Endothelial cell of umbilical vein (primary cell): ENCODE data around the gene GMEB2. TPM values are rescaled to one million over a fixed set of nuclear protein-coding genes. Genes with fewer than 3 reads are reported as not detected.

Experiments
- BruUV-seq: library from RNA; stranded (reverse); fragments of 400-500 nt; replicated peaks from 2 replicates; lab custom pipeline; 2021; lab: Mats Ljungman, UMichigan
- CTCF ChIA-PET: fragments of 300-600, 350-600 bp; sonication (Branson Sonifier 250); formaldehyde crosslinking; loops from one replicate; lab custom pipeline; 2021; ENCODE audit warnings: antibody characterized with exemption, inconsistent platforms; lab: Charles Lee
- POLR2A ChIA-PET: fragments of 300-600, 350-600 bp; sonication (Branson Sonifier 250); formaldehyde crosslinking; loops from one replicate; lab custom pipeline; 2021; ENCODE audit warnings: antibody characterized with exemption, inconsistent platforms; lab: Charles Lee
- DNase-seq: peaks from one replicate; pipeline ENCODE4 v3.0.0-alpha.2; 2011; ENCODE audit warnings: low read depth, low spot score
- FAIRE-seq: peaks from 2 replicates; lab custom pipeline; 2011; peaks lifted over from hg19 to GRCh38; lab: Jason Lieb, UNC
- H2AFZ ChIP-seq: 2 replicates; pipeline ENCODE4 v1.6.0; 2012; ENCODE audit warnings: low read depth, low read length, control low read depth, inconsistent platforms
- H3K27ac ChIP-seq: 2 replicates; pipeline ENCODE4 v1.5.1; 2011; ENCODE audit warnings: low read depth, mild to moderate bottlenecking, control low read depth, low read length, moderate library complexity; ENCODE audit not compliant: insufficient read depth
- H3K27me3 ChIP-seq, 2 experiments: 2 replicates each; pipeline versions ENCODE4 v1.6.0 to v1.6.1; 2011; ENCODE audit warnings: low read length in 2 of 2, mixed read lengths in 1 of 2; ENCODE audit not compliant: control insufficient read depth in 2 of 2, insufficient read depth in 2 of 2
- H3K36me3 ChIP-seq, 2 experiments: 2 replicates in 1 of 2; 3 replicates in 1 of 2; pipeline ENCODE4 v1.5.1; 2011; ENCODE audit warnings: low read length in 2 of 2, mild to moderate bottlenecking in 1 of 2, moderate library complexity in 1 of 2; ENCODE audit not compliant: control insufficient read depth in 2 of 2, insufficient read depth in 2 of 2; ENCODE audit errors: extremely low read depth in 1 of 2
- H3K4me1 ChIP-seq: 3 replicates; pipeline ENCODE4 v1.5.1; 2011; ENCODE audit warnings: mild to moderate bottlenecking, low read length; ENCODE audit not compliant: control insufficient read depth, insufficient read depth; ENCODE audit errors: extremely low read depth
- H3K4me2 ChIP-seq: 2 replicates; pipeline ENCODE4 v1.6.1; 2011; ENCODE audit warnings: low read length, control low read depth, mixed read lengths; ENCODE audit not compliant: insufficient read depth
- H3K4me3 ChIP-seq, 3 experiments: fragments of 200-600 bp in 1 of 3; sonication (generic), shearing (Covaris generic) in 1 of 3; replicated peaks in 1 of 3; 2 replicates each; pipeline ENCODE4 v1.5.1; 2011 to 2016; ENCODE audit warnings: control low read depth in 3 of 3, low read length in 3 of 3, mild to moderate bottlenecking in 2 of 3, inconsistent platforms in 1 of 3, low read depth in 1 of 3, moderate library complexity in 1 of 3; ENCODE audit not compliant: insufficient read depth in 1 of 3
- H3K79me2 ChIP-seq: 2 replicates; pipeline ENCODE4 v1.6.0; 2012; ENCODE audit warnings: low read length, inconsistent platforms; ENCODE audit not compliant: control insufficient read depth, insufficient read depth
- H3K9ac ChIP-seq: replicated peaks from 2 replicates; pipeline ENCODE3; 2011; ENCODE audit warnings: low read length, control low read depth; ENCODE audit not compliant: insufficient read depth; ENCODE audit errors: extremely low read depth
- H3K9me1 ChIP-seq: replicated peaks from 3 replicates; pipeline ENCODE4 v1.6.0; 2011; ENCODE audit warnings: mild to moderate bottlenecking, low read length; ENCODE audit not compliant: control insufficient read depth, insufficient read depth; ENCODE audit errors: extremely low read depth
- H3K9me3 ChIP-seq: replicated peaks from 2 replicates; pipeline ENCODE4 v1.5.1; 2012; ENCODE audit warnings: low read length, inconsistent platforms; ENCODE audit not compliant: control insufficient read depth, insufficient read depth
- H4K20me1 ChIP-seq: replicated peaks from 2 replicates; pipeline ENCODE3; 2011; ENCODE audit warnings: mild to moderate bottlenecking, low read length; ENCODE audit not compliant: control insufficient read depth, insufficient read depth; ENCODE audit errors: extremely low read depth
- EZH2 ChIP-seq: IDR thresholded peaks from 2 replicates; pipeline ENCODE4 v1.6.1; 2012; ENCODE audit warnings: borderline replicate concordance, low read depth, mild to moderate bottlenecking, moderate library complexity, low read length, inconsistent platforms; ENCODE audit not compliant: severe bottlenecking
- FOS ChIP-seq: IDR thresholded peaks from 2 replicates; pipeline ENCODE4 v1.6.1; 2011; ENCODE audit warnings: mild to moderate bottlenecking, low read length, moderate library complexity, borderline replicate concordance; ENCODE audit not compliant: insufficient read depth
- GATA2 ChIP-seq: IDR thresholded peaks from 2 replicates; pipeline ENCODE4 v1.7.0; 2011; ENCODE audit warnings: low read depth, mild to moderate bottlenecking, moderate library complexity, mixed read lengths, low read length; ENCODE audit not compliant: insufficient read length, insufficient read depth
- JUN ChIP-seq: IDR thresholded peaks from 2 replicates; pipeline ENCODE4 v1.6.1; 2011; ENCODE audit warnings: borderline replicate concordance, low read depth; ENCODE audit not compliant: insufficient read length, insufficient read depth
- MAX ChIP-seq: IDR thresholded peaks from 2 replicates; pipeline ENCODE4 v1.6.1; 2011; ENCODE audit not compliant: insufficient read depth, insufficient read length
- MYC ChIP-seq: IDR thresholded peaks from one replicate; pipeline ENCODE4 v1.6.1; 2011; ENCODE audit warnings: mild to moderate bottlenecking, low read depth, low read length
- POLR2A ChIP-seq: IDR thresholded peaks from 2 replicates; pipeline ENCODE4 v1.6.1; 2012; ENCODE audit warnings: low read depth, mild to moderate bottlenecking, control low read depth, low read length
- POLR2AphosphoS5 ChIP-seq: IDR thresholded peaks from 2 replicates; pipeline ENCODE4 v1.6.1; 2012; ENCODE audit warnings: low read depth, mild to moderate bottlenecking, control low read depth, low read length, moderate library complexity; ENCODE audit not compliant: insufficient read depth
- dilution Hi-C: fragments of 300-500 bp; cut with MboI; formaldehyde crosslinking; loops from one replicate; pipeline ENCODE4 v1.15.0; 2019; ENCODE audit warnings: low sequenced_read_pairs; ENCODE audit not compliant: extremely low pct_ligation_motif_present
- intact Hi-C: fragments of 100-400 bp; cut with micrococcal nuclease; formaldehyde crosslinking; loops from one replicate; pipeline ENCODE4 v1.10.0; 2022
- polyA plus RNA-seq, 4 experiments: library from polyadenylated mRNA; depleted of rRNA in 3 of 4; stranded (reverse) in 3 of 4; unstranded in 1 of 4; fragments of >200 nt; gene quantifications; 2 replicates each; pipeline versions ENCODE4 v1.2.1 to v1.2.3, GENCODE V29; 2011 to 2012; ENCODE audit warnings: missing spikeins in 1 of 4
- total RNA-seq: library from RNA; stranded (reverse); gene quantifications from 2 replicates; pipeline ENCODE4 v1.2.3, GENCODE V29; 2021
- TF ChIP-seq, protein P1 (sequence below), 2 donors: IDR thresholded peaks; 1 replicate in 1 of 2; 2 replicates in 1 of 2; pipeline ENCODE4 v1.5.1; 2011; ENCODE audit warnings: low read length in 2 of 2, mild to moderate bottlenecking in 2 of 2, moderate library complexity in 2 of 2, control low read depth in 1 of 2, inconsistent platforms in 1 of 2, low read depth in 1 of 2; ENCODE audit not compliant: insufficient read depth in 1 of 2; ENCODE audit errors: extremely low read depth in 1 of 2

Gene GMEB2
- total and polyA plus RNA-seq, 2 donors (not counting 3 experiments of a cell fraction or from before 2014, with no cell fraction given) = 12.7 to 14.1 TPM

GRCh38 chr20:63553933-63554290 lies 73.0 kb downstream of the GMEB2 start, which contains the start of gene FNDC11:
Gene FNDC11, plus strand, starts transcription at chr20:63554159. Its CDS starts 1,505 bp downstream, at chr20:63555664.
- CTCF ChIA-PET = no interaction called here
- no peak within 1 kb of the TSS for H3K27ac ChIP-seq
- peak within 1 kb of the TSS; percentile 94 for H2AFZ ChIP-seq
- TF ChIP-seq MYC = no peak
- no peak for TF ChIP-seq MAX
- TF ChIP-seq POLR2A = no peak
- TF ChIP-seq POLR2AphosphoS5 = no peak
- TF ChIP-seq FOS = no peak
- TF ChIP-seq, protein P1, sequence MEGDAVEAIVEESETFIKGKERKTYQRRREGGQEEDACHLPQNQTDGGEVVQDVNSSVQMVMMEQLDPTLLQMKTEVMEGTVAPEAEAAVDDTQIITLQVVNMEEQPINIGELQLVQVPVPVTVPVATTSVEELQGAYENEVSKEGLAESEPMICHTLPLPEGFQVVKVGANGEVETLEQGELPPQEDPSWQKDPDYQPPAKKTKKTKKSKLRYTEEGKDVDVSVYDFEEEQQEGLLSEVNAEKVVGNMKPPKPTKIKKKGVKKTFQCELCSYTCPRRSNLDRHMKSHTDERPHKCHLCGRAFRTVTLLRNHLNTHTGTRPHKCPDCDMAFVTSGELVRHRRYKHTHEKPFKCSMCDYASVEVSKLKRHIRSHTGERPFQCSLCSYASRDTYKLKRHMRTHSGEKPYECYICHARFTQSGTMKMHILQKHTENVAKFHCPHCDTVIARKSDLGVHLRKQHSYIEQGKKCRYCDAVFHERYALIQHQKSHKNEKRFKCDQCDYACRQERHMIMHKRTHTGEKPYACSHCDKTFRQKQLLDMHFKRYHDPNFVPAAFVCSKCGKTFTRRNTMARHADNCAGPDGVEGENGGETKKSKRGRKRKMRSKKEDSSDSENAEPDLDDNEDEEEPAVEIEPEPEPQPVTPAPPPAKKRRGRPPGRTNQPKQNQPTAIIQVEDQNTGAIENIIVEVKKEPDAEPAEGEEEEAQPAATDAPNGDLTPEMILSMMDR (IDR thresholded peaks at IDR 0.05; ENCODE audit: extremely low read depth in 1 of 2, insufficient read depth in 1 of 2, low read depth in 1 of 2, low read length in 2 of 2) = no peak
- TF ChIP-seq JUN = no peak
- no peak for TF ChIP-seq GATA2
- no peak for TF ChIP-seq EZH2
- no peaks in the 10 kb centered on the region for H3K79me2 ChIP-seq
- no TSS peak for BruUV-seq
- POLR2A ChIA-PET = no interaction called here
- intact Hi-C loops (loop anchor here (1.0 kb wide), 1 partner anchor 73 kb away; the partner anchor contains the start of gene GMEB2), dilution Hi-C loops (no loop called here)
- DNase-seq (no peak), FAIRE-seq (peak; percentile 8)
- H3K27me3 ChIP-seq = no peaks in the 10 kb centered on the region
- no peaks in the 10 kb centered on the region for H3K9me1 ChIP-seq
- no peaks in the 10 kb centered on the region for H3K36me3 ChIP-seq
- no peaks in the 10 kb centered on the region for H3K4me1 ChIP-seq
- H3K4me3 ChIP-seq = peak within 1 kb of the TSS; percentile 56 to 91 (median 72)
- H4K20me1 ChIP-seq = no peaks in the 10 kb centered on the region
- H3K9me3 ChIP-seq = no peaks in the 10 kb centered on the region
- peak within 1 kb of the TSS; percentile 35 for H3K9ac ChIP-seq
- peak within 1 kb of the TSS; percentile 86 for H3K4me2 ChIP-seq
